Glomerular visceral epithelial cell (primary cell): ENCODE results near the gene CACNA1C.

ENCODE experiments used
- DNase-seq: peaks from one replicate; pipeline ENCODE4 v3.0.0-alpha.2; 2016; ENCODE audit errors: extremely low spot score

The CACNA1C gene

GRCh38 chr12:2687726-2688125 lies 634.9 kb downstream of the CACNA1C start:
- DNase-seq, result no peak

- no peak for DNase-seq
Observed at GRCh38 chr12:2688381-2688931, 635.7 kb downstream of the CACNA1C start.

GRCh38 chr12:2689393-2689792 lies 636.6 kb downstream of the CACNA1C start:
- no peak for DNase-seq

- DNase-seq, result no peak
Observed at GRCh38 chr12:2689879-2690278, 637.1 kb downstream of the CACNA1C start.

GRCh38 chr12:2690348-2691005 lies 637.7 kb downstream of the CACNA1C start:
- no peak for DNase-seq

GRCh38 chr12:2691006-2691344 lies 638.2 kb downstream of the CACNA1C start:
- DNase-seq, result no peak

- DNase-seq, result no peak
Observed at GRCh38 chr12:2691345-2692071, 638.7 kb downstream of the CACNA1C start.

GRCh38 chr12:2692080-2692479 lies 639.3 kb downstream of the CACNA1C start:
- DNase-seq, result no peak

GRCh38 chr12:2693244-2693860 lies 640.6 kb downstream of the CACNA1C start:
- DNase-seq, result no peak

- no peak for DNase-seq
Observed at GRCh38 chr12:2693980-2694610, 641.3 kb downstream of the CACNA1C start.

GRCh38 chr12:2696136-2696535 lies 643.3 kb downstream of the CACNA1C start:
- DNase-seq, result no peak

- no peak for DNase-seq
Observed at GRCh38 chr12:2697057-2697800, 644.4 kb downstream of the CACNA1C start.

- no peak for DNase-seq
Observed at GRCh38 chr12:2698566-2698965, 645.8 kb downstream of the CACNA1C start.

GRCh38 chr12:2710701-2711100 lies 657.9 kb downstream of the CACNA1C start:
- DNase-seq, result no peak

- DNase-seq, result no peak
Observed at GRCh38 chr12:2719392-2719791, 666.6 kb downstream of the CACNA1C start.

- DNase-seq, result no peak
Observed at GRCh38 chr12:2722806-2723205, 670.0 kb downstream of the CACNA1C start.

- no peak for DNase-seq
Observed at GRCh38 chr12:2732290-2732689, 679.5 kb downstream of the CACNA1C start.

GRCh38 chr12:2733493-2734355 lies 680.9 kb downstream of the CACNA1C start:
- DNase-seq, result no peak

- no peak for DNase-seq
Observed at GRCh38 chr12:2735432-2735831, 682.6 kb downstream of the CACNA1C start.

GRCh38 chr12:2737656-2738241 lies 685.0 kb downstream of the CACNA1C start:
- no peak for DNase-seq
